HG02763 (cell line): ENCODE measurements around the gene RGR.

Experiments
- ATAC-seq: cut with Tn5 transposase; IDR thresholded peaks from one replicate; pipeline ENCODE4 v1.9.1; 2021; ENCODE audit warnings: mild to moderate bottlenecking, moderate library complexity; ENCODE audit not compliant: unreplicated experiment

The RGR gene

GRCh38 chr10:84293171-84293570 is 48.3 kb downstream of the RGR start:
- ATAC-seq, result no peak

GRCh38 chr10:84293574-84294016 is 48.7 kb downstream of the RGR start:
- ATAC-seq, result no peak

GRCh38 chr10:84294766-84295447 is 50.1 kb downstream of the RGR start:
- no peak for ATAC-seq

- no peak for ATAC-seq
These were observed 51.5 kb downstream of the RGR start for GRCh38 chr10:84296091-84296981.

- no peak for ATAC-seq
These were observed 53.2 kb downstream of the RGR start for GRCh38 chr10:84298057-84298456.

GRCh38 chr10:84302223-84302622 is 57.4 kb downstream of the RGR start:
- no peak for ATAC-seq

- no peak for ATAC-seq
These were observed 62.0 kb downstream of the RGR start for GRCh38 chr10:84306751-84307384.

GRCh38 chr10:84308021-84308420 is 63.2 kb downstream of the RGR start:
- no peak for ATAC-seq

- no peak for ATAC-seq
These were observed 63.8 kb downstream of the RGR start for GRCh38 chr10:84308481-84309304.
